Hypothalamus (tissue), 51 donors: ENCODE measurements around the gene LAMA4.

Experiments used
- DNase-seq, 51 donors: peaks; one replicate each; lab custom pipeline; 2025; lab: John Stamatoyannopoulos, UW

The LAMA4 gene

DNA sequence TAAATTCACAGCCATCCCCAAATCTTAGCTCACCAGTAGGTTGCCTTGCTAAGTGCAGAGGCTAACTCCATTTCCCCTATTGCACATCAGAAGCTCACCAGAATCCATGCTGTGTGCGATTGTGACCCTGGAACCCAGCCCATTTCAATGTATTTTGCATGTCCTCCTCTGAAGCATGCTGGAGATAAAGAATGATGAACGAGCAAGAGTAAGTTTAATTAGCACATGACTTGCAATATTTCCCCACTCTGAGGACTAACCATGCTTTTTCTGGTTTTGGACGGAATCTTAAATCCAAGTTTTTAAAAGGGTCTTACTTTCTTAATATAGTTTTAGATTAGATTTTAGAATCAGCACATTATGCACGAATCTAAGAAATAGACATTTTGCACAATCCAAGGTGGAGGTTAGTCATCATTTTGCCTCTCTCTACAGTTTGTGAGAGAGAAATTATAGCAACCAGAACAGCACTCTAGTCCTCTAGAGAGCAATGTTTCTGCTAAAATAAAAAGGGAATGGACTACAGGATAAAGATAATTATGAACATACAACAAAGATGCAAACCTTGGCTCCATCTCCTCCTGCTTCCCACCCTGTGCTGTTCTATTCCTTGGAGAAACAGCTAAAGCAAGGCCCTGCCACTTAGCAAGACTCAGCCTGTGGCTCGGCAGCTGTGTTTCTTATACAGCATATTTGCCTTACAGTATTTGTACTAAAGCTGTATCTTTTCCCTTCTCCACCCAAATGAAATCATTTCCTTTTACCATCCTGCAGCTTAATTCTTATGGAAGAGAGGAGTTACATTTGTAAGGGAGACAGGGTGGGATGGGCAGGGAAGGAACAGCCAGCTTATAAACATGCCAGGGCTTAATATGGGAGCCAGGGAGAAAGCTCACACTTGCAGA is 24.9 kb upstream of the LAMA4 start:
- peak in 1 of 51 donors; percentile 34 for DNase-seq

DNA sequence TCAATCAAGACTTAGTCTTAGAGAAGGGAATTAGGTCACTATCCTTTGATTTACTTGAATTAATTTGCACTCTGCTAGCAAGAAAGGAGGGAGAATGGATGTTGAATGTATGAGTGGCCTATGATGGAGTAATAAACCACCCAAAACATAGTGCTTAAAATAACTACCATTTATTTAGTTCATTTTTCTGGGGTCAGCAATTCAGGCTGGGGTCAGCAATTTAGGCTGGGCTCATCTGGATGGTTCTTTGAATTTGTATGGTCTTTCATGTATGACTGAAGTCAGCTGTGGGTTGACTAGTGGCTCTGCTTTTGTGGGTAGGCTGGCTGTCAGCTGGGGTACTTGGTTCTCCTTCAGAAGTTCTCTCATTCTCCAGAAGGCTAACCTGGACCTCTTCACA is 21.0 kb upstream of the LAMA4 start:
- no peak for DNase-seq

DNA sequence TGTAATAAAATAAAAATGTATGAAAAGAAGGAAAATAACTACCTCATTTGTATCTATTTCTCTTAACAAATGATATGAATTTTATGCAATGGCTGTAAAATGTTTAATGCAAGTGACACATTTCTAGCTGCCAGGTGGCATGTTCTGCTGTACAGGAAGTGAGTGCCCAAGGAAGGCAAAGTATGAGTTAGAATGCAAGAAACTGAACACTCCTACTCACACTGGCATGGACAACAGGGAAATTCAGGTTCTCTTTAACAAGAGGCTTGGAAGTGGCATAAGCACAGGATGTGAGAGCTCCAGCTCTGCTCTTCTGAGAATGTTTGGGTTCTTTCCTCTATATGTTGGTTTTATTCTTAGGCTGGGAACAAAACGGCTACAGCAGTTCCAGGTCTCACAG is 20.4 kb upstream of the LAMA4 start:
- DNase-seq, result no peak

DNA sequence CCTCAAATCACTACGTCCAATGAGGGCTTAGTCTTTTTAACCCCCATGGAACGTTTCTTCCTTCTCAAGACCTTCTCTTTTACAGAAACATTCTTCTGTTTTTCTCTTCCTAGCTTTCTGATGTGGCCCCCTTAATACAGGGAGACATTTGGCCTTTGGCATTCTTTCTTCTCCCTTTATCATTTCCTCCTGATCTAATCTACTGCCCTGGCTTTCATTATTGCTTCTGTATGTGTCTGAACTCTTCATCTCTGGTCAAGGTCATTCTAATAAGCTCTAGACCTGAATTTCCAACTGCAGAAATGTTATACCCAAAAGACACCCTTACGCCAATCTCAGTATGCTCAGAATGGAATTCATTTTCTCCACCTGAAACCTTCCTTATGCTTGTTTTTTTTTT is 18.4 kb upstream of the LAMA4 start:
- no peak for DNase-seq

DNA sequence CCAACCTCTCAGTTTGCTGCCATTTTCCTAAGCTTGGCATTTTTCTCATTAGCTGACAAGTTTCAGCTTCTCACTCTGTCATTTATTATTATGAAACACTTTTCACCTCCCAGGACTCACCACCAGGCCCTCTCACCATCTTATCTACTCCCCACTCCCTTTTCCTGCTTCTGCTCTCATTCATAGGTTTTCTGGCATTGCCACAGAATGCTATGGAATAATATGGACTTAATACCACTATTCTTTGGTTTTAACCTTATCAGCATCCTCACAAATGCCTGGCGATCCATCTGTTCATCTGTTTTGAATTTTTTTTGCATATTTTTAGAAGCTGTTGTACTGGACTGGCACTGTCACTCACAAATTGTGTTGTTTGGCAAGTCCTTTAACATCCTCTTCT is 16.4 kb upstream of the LAMA4 start:
- DNase-seq, result no peak

DNA sequence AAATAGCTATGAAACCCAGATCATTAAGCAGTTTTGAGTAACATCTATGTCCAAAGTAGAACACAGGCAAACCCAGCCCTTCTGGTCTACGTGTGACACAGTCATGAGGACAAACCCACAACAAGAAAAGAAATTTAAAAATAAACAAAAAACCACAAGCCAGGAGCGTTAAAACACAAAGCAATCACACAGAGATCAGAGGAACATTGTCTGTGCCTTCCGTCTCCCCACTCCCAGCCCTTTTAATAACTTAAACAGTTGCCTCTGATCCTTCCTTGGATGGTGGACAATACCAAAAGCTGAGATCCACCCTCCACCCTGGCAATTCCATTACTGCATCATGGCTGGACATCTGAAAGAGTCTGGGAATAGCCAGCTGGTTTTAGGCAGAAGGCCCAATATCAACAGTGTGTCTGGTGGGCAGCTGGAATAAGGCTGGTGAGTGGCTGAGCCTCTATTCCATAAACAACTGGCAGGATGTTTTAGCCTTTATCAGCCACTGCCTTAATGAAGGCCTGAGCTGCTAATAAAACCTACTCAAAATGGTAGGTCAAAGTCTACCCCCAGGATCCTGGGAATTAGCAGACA is 15.7 kb upstream of the LAMA4 start:
- no peak for DNase-seq

DNA sequence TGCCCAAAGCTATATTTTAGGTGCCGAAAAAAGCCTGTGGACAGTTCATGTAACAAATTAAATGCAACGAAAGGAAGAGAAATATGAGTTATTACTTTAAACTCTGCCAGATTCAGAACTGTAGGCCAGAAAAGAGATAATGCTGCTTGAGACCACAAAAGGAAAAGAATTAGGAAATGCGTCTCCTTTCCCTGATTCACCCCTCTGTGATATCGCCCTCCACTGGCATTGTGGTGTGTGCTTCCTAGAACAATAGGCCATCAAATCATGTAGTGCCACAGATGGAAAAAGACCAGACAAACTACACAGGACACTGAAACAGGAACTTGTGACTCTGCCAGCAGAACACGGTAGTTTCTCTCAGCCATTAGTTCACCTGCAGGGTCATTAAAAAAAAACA is 14.7 kb upstream of the LAMA4 start:
- no peak for DNase-seq

DNA sequence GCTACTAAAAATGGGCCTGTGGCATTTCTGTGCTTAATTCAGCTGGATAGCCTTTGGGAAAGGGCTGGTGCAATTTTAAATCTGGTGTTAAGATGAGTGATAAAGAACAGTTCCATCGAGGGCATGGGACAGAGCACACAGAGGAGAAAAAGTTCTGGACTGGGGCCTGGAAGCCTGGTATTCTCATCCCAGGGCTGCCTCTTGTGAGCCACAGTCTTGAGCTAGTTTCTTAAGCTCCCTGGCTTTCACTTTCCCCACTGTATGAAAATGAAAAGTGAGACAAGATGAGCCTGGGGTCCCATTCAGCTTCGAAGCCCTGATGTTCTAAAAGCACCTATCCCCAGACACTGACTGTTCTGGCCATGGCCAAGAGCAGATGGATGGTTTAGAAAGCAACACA is 14.3 kb upstream of the LAMA4 start:
- DNase-seq, result no peak

DNA sequence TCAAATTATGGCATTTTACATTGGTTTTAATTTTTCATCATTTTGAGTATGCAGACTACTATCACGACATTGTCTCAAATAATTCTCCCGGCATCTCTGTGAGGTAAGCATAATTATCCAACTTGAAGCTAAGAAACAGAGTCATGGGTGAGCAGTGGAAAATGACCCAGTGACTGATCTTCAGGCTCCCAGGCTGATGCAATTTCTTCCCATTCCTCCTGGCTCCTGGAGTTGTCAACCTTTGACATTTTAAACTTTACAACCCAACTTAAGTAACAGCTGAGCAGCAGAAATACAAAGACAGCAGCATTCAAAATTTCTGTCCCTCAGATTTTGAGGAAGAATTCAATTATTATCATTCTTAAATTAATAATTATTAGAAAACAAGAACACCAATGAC is 13.7 kb upstream of the LAMA4 start:
- no peak for DNase-seq

DNA sequence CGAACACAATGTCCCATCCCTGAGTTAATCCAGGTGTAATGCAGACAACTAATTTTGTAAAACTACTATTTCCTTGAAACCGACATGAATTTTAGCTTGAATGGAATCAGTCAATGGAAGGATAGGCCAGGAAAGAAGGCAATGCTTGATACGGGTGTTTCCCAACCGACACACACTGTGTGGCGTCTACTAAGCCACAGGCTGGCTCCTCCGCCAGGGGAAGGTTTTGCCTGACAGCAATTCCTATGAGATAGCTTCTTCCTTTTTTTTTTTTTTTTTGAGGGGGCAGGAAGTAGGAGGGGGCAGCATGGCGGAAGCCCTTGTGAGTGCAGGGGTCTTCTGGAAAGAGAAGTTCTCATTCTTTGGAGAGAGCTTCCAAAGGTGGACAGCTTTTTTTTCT is 12.0 kb upstream of the LAMA4 start:
- DNase-seq, result no peak

DNA sequence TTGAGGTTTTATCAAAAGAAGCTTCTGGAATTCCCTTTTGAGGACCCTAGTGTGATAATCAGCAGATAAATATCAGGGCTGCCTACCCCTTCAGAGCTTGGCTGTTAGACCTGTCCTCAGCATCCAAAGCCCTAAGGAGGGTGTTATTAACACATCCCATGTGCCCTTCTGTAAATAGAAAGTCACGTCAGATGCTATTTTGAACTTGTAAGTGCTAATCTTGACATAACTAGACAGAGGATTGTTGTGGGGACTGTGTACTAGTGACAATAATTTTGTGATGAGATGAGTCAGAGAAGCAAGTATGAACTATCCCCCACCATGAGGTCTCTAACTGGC is 4.9 kb upstream of the LAMA4 start:
- no peak for DNase-seq

DNA sequence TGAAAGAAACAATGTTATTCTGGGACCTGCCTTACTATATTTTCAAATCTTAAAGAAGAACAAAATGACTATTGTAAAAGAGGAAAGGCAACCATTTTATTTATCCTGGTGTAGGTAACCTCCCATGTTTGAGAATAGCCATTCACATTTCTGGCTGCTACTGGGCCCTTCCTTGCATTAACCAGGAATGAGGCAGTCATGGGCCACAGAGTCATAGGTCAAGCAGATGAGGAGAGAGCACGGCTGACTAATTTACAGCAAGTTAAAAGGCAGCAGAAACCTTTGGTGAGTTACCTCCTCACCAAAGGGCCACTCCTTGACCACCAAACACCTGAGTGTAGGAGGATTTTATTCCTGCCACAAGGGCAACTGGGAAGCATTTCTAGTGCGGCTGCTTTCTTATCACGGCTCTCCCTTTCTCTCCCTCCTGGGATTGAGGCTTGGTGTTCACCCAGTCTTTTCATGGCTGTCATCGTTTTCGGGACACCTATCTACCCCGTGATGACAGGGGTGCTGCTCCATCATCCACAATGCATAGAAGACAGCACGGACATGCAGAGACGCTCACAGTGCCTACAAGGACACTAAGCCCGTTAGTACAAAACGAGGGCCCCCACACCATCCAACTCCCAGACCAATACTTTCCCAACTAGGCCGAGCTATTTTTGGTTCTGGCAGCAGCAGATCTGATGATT is 4.4 kb upstream of the LAMA4 start:
- DNase-seq, result no peak

DNA sequence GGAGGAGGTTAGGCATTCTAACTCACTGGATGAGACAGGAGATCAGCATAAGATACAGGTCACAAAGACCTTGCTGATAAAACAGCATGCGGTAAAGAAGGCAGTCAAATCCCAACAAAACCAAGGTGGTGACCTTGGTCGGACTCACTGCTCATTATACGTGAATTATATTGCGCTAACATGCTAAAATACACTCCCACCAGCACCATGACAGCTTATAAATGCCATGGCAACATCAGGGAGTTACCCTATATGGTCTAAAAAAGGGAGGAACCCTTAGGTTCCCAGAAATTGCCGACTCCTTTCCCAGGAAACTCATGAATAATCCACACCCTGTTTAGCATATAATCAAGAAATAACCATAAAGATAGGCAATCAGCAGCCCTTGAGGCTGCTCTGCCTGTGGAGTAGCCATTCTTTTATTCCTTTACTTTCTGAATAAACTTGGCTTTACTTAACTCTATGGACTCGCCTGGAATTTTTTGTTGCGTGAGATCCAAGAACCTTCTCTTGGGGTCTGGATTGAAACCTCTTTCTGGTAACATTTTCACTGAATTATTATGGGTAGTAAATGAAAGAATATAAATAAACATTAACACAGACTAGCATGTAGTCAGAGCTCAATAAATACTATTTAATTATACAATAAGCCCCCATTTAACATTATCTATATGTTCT is 3.0 kb upstream of the LAMA4 start:
- DNase-seq, result no peak

DNA sequence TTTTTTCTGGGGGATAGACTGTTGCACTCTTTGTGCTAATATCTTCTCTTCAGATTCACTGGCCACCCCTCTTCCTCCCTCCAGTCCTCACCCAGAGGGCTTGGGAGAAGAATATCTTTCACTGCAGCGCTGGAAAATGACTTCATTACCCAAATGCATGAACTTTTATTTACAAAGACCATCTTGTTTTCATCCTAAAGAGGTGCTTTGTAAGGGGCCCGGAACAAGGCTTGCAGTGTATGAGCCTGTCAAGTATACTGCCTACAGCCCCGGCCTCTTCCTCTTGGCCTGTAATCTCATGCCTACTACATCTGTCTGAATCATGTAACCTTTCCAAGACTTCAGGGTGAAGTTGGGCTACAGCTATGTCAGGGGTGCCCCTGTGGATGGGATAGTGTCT is 554 bp upstream of the LAMA4 start:
- peak in 13 of 51 donors; percentile 6 to 53 (median 20) for DNase-seq

DNA sequence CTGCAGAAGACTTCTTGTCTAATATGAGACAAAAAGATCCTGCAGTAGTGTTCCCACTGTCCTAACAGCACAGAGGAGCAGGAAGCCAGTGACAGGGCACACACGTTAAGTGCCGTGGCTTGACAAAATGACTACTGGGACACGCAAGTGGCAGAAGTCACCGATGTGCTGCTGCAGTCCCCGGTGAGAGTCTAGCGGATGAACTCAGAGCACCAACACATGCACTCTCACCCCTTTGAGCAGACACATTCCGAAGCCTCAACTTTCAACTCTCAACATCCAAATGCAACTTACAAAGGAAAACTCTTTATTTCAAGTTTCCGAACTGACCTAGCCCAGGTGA is 898 bp downstream of the LAMA4 start:
- peak in 7 of 51 donors; percentile 8 to 63 (median 46) for DNase-seq

DNA sequence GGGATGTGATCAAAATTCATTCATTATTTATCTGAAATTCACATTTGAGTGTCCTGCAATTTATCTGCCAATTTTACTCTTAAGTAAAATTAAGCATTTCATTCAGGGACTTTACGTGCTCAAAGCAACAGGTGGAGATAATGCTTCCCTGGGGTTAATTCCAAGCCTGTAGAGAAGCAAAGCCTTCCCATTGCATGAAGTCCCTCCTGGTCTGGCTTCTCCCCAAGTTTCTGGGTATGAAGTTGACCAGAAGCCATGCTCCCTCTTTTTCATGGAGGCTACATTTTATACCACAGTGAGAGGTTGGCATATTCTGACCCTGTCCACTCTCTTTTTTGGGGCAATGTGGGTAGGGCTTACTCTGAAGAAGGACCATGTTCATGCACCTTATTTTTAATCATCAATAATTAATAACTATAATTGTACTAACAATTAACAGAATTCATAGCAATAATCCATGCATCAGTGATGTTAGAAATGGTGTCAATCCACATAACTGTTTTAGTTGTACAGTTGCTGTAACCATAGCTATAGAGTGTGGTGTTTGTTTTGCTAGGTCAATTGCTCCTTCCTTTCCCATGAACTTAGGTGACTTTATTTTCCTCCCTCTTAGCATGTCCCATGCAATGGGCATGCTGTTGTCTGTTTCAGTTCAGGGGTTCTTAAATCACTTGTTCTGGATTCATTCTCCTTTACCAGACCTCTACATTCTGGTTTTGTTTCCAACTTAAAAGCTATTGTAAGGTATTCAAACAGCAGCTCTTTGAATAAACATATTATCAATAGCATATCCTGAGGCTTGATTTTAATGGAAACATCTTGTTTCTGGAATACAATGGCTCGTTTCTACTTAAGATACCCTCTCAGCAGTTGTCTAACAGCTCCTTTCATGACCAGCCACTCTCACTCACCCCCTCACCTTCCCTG is 1.5 kb downstream of the LAMA4 start:
- no peak for DNase-seq

DNA sequence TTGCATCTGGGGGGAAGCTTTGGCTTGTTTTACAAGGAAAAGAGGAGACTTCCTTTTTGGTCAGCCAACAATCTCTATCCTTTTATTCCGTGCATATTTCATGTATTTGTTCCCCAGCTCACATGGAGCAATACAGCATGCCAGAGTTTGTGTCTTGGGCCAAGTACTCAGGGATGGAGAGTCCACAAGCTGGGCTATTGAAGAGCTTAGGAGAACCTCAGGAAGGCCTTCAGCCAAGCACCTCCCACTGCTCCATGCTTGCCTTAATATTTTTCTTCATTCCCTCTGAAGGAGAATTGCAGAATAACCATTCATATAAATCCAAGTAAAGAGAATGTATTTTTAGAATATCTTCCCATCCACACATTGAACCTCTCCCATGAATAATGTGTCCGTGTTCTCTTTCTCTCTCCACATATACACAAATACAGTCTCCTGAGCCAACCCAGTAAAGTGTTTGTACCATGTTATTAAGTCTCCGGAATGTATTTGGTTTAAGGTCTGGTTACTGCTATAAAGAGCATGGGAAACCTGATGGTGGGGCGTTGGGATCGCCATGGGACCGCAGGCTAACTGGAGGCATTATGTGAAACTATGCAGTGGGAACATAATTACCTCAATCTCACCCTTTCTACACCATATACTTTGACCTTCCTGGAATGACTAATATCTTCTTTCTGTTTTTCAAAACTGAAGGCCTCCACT is 3.0 kb downstream of the LAMA4 start:
- DNase-seq, result peak in 5 of 51 donors; percentile 2 to 55 (median 15)

DNA sequence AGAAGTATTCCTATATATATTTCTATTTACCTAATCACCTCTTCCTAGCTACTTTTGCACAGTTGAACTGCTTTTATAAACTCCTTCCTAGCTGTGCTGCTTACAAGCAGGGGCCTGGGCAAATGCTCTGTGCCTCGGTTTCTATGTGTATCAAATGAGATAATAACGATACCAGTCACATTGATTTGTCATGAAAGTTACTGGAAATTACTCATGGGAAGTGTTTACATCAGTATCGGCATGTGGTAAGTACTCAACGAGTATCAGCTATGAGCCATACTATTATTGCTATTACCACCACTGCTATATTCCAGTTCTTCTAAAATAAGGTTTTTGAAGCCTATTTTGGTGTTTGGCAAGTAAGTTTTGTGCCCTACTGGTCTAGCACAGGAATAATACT is 4.9 kb downstream of the LAMA4 start:
- DNase-seq, result no peak

DNA sequence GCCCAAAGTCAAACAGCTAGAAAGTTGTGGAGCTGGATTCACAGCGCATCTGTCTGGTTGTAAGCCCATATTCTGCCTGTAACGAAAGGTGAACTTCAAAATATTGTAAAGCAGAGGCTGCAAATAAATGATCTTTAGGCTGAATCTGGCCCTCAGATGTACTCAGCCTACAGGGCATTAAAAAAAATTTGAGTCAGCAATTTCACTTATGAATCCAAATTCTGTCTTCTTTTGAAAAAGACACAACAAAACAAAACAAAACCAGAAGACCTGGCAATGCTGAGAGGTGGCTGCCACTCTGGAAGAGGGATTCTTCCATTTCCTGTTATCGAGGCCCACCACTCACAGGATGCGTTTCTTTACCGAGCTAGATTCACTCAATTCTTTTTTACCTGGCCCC is 7.1 kb downstream of the LAMA4 start:
- no peak for DNase-seq
